Measurements from ENCODE around the gene PRM2.

Gene PRM2

DNA sequence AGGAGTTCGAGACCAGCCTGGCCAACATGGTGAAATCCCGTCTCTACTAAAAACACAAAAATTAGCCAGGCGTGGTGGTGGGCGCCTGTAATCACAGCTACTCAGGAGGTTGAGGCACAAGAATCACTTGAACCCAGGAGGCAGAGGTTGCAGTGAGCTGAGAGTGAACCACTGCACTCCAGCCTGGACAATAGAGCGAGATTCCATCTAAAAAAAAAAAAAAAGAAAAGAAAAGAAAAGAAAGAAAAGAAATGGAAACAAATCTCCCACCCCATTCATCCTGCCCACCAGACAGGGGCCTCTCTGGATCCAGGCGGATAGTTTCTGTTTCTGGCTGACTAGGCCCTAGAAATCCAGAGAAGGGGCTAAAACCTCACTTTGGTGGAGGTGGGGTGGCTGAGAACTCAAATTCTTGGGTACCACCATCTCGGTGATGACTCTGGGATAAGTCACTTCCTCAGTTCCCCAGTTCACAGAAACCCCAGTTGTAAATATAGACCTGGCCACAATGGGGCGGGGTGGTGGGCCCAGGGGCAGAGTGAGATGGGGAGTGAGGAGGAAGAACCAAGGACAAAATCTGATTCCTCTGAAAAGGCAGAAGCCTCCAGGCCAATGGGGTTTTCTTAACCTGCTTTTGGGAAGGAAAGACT is 42.4 kb downstream of the PRM2 start (continued):
- TF ChIP-seq, protein P1, sequence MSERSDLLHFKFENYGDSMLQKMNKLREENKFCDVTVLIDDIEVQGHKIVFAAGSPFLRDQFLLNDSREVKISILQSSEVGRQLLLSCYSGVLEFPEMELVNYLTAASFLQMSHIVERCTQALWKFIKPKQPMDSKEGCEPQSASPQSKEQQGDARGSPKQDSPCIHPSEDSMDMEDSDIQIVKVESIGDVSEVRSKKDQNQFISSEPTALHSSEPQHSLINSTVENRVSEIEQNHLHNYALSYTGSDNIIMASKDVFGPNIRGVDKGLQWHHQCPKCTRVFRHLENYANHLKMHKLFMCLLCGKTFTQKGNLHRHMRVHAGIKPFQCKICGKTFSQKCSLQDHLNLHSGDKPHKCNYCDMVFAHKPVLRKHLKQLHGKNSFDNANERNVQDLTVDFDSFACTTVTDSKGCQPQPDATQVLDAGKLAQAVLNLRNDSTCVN (tag by site-specific recombination; optimal IDR thresholded peaks at IDR 0.05): no peak
- TF ChIP-seq ZSCAN16 (tag by site-specific recombination; IDR thresholded peaks at IDR 0.05): no peak
- TF ChIP-seq ZNF501 (tag by site-specific recombination; IDR thresholded peaks at IDR 0.05): no peak
- no peak for TF ChIP-seq WT1 (tag by site-specific recombination; IDR thresholded peaks at IDR 0.05)
- TF ChIP-seq, protein P2, sequence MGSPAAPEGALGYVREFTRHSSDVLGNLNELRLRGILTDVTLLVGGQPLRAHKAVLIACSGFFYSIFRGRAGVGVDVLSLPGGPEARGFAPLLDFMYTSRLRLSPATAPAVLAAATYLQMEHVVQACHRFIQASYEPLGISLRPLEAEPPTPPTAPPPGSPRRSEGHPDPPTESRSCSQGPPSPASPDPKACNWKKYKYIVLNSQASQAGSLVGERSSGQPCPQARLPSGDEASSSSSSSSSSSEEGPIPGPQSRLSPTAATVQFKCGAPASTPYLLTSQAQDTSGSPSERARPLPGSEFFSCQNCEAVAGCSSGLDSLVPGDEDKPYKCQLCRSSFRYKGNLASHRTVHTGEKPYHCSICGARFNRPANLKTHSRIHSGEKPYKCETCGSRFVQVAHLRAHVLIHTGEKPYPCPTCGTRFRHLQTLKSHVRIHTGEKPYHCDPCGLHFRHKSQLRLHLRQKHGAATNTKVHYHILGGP (tag by site-specific recombination; IDR thresholded peaks at IDR 0.05): no peak
- no peak for TF ChIP-seq MZF1 (tag by site-specific recombination; IDR thresholded peaks at IDR 0.05; ENCODE audit: borderline replicate concordance)
- TF ChIP-seq ZNF747 (tag by site-specific recombination; IDR thresholded peaks at IDR 0.05): no peak
- TF ChIP-seq MEIS1 (CRISPR knock-in tag; IDR thresholded peaks at IDR 0.05; ENCODE audit: borderline replicate concordance): no peak

DNA sequence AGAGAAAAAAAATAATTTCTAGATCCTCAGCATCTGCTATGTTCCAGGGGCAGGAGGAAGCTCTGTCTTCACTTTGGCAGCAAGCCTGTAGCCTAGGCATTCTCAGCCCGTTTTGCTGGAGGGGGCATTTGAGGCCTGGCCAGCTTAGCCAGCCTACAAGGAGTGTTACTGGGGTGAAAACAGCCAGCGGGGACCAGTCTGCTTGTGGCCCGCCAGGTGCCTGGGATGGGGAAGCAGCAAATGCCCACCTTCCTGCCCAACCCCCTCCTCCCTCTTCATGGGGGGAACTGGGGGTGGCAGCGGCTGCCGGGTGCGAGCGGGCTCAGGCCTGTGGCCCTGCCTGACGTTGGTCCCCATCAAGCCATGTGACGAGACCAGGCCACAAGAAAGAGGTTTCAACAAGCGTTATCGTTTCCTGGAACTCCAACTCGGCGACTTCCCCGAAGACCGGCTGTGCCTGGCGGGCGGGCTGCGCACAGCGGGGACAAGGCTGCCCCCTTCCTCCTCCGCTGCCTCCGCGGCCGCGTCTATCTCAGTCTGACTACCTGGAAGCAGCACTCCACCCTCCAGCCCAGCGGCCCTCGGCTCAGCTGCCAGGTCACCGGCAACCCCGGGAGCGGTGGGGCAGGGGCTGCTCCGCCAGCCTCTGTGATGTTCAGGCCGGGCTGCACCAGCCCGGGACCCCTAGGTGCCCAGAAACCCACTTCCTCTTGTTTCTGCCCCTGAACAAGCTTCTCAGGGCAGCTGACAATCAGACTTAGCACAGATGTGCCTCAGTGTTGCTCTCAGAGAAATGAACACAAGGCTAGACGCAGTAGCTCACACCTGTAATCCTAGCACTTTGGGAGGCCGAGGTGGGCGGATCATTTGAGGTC is 43.2 kb downstream of the PRM2 start:
- no peaks in the 10 kb centered on the region for H3K36me3 ChIP-seq (ENCODE audit: control insufficient read depth in 2 of 2, insufficient read depth in 1 of 2, low read length in 2 of 2)
- no peak overlapping the region for H3K27ac ChIP-seq (ENCODE audit: extremely low read depth, low read depth, low read length)
- ChIA-PET CTCF (interaction anchor here (0.6 kb wide), 1 partner anchor 51 kb away, joined by 3 read pairs; no protein-coding TSS in a partner anchor), POLR2A (no interaction called here)
- no peaks in the 10 kb centered on the region for H3K9me3 ChIP-seq (ENCODE audit: control insufficient read depth, insufficient read depth, low read depth, low read length)
- H3K4me3 ChIP-seq (ENCODE audit: low read depth, low read length): no peak overlapping the region
- TF ChIP-seq ZBTB7A (tag by site-specific recombination; IDR thresholded peaks at IDR 0.05; ENCODE audit: low read depth): no peak
- no peak for TF ChIP-seq ZNF335 (tag by site-specific recombination; conservative IDR thresholded peaks at IDR 0.05)
- TF ChIP-seq ZNF585B (tag by site-specific recombination; IDR thresholded peaks at IDR 0.05): no peak
- TF ChIP-seq ZNF521 (tag by site-specific recombination; IDR thresholded peaks at IDR 0.05): no peak
- TF ChIP-seq ZNF214 (tag by site-specific recombination; IDR thresholded peaks at IDR 0.05; ENCODE audit: borderline replicate concordance): no peak
- no peak for TF ChIP-seq ZNF146 (tag by site-specific recombination; IDR thresholded peaks at IDR 0.05)
- TF ChIP-seq, protein P3, sequence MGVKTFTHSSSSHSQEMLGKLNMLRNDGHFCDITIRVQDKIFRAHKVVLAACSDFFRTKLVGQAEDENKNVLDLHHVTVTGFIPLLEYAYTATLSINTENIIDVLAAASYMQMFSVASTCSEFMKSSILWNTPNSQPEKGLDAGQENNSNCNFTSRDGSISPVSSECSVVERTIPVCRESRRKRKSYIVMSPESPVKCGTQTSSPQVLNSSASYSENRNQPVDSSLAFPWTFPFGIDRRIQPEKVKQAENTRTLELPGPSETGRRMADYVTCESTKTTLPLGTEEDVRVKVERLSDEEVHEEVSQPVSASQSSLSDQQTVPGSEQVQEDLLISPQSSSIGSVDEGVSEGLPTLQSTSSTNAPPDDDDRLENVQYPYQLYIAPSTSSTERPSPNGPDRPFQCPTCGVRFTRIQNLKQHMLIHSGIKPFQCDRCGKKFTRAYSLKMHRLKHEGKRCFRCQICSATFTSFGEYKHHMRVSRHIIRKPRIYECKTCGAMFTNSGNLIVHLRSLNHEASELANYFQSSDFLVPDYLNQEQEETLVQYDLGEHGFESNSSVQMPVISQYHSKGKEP (tag by site-specific recombination; IDR thresholded peaks at IDR 0.05): no peak
- TF ChIP-seq ZNF473 (tag by site-specific recombination; IDR thresholded peaks at IDR 0.05): no peak
- no peak for TF ChIP-seq ZNF174 (tag by site-specific recombination; IDR thresholded peaks at IDR 0.05)
- TF ChIP-seq ZNF138 (tag by site-specific recombination; IDR thresholded peaks at IDR 0.05; ENCODE audit: borderline replicate concordance): no peak
- TF ChIP-seq ZNF248 (tag by site-specific recombination; IDR thresholded peaks at IDR 0.05): no peak
- no peak for TF ChIP-seq ZNF549 (tag by site-specific recombination; IDR thresholded peaks at IDR 0.05)
- no peaks in the 10 kb centered on the region for H3K4me1 ChIP-seq (ENCODE audit: control insufficient read depth, insufficient read depth, low read length)

Data from HEK293 (cell line).